Thoracic aorta (tissue), 2 donors: Measurements from ENCODE around the gene ATRNL1. TPM values are rescaled to one million over a fixed set of nuclear protein-coding genes. Genes with fewer than 3 reads are reported as not detected.
A peak's percentile ranks its signal among the peaks of the same experiment; 100 is the strongest.

Experiments used
- ATAC-seq: fragments of 150-250 bp; one replicate; pipeline ENCODE4 v1.8.0; 2017; ENCODE audit warnings: low read depth; ENCODE audit not compliant: insufficient number of reproducible peaks, low FRiP score
- DNase-seq: peaks from one replicate; pipeline ENCODE4 v3.0.0-alpha.2; 2020; ENCODE audit warnings: low spot score
- H3K27ac ChIP-seq, 2 donors: fragments of 200-600 bp; sonication (generic); 1 replicate in 1 of 2; 2 replicates in 1 of 2; pipeline ENCODE4 v1.5.1; 2016; ENCODE audit warnings: mild to moderate bottlenecking in 2 of 2, moderate library complexity in 2 of 2
- H3K27me3 ChIP-seq: fragments of 200-600 bp; sonication (generic); replicated peaks from 2 replicates; pipeline ENCODE4 v1.6.0; 2016; ENCODE audit warnings: mild to moderate bottlenecking; ENCODE audit not compliant: insufficient read depth
- H3K36me3 ChIP-seq: fragments of 200-600 bp; sonication (generic); one replicate; pipeline ENCODE4 v1.5.1; 2016
- H3K4me1 ChIP-seq, 2 donors: fragments of 200-600 bp; sonication (generic); 1 replicate in 1 of 2; 2 replicates in 1 of 2; pipeline versions ENCODE4 v1.5.1 to v1.6.0; 2016; ENCODE audit warnings: low read depth in 2 of 2, mild to moderate bottlenecking in 1 of 2; ENCODE audit not compliant: control insufficient read depth in 1 of 2
- H3K4me3 ChIP-seq: fragments of 200-600 bp; sonication (generic); 2 replicates; pipeline ENCODE4 v1.5.1; 2016; ENCODE audit warnings: mild to moderate bottlenecking
- H3K9me3 ChIP-seq: fragments of 200-600 bp; sonication (generic); 2 replicates; pipeline ENCODE4 v1.5.1; 2016
- total RNA-seq, 2 donors: library from RNA; depleted of rRNA; stranded (reverse); fragments of >200 nt; gene quantifications; one replicate each; pipeline versions ENCODE4 v1.1.0 to v1.2.3, GENCODE V29; 2016
- TF ChIP-seq, protein P1 (sequence below): fragments of 200-600 bp; sonication (generic); IDR thresholded peaks from one replicate; pipeline ENCODE4 v1.5.1; 2019; ENCODE audit warnings: antibody characterized with exemption

The ATRNL1 gene, protein sequence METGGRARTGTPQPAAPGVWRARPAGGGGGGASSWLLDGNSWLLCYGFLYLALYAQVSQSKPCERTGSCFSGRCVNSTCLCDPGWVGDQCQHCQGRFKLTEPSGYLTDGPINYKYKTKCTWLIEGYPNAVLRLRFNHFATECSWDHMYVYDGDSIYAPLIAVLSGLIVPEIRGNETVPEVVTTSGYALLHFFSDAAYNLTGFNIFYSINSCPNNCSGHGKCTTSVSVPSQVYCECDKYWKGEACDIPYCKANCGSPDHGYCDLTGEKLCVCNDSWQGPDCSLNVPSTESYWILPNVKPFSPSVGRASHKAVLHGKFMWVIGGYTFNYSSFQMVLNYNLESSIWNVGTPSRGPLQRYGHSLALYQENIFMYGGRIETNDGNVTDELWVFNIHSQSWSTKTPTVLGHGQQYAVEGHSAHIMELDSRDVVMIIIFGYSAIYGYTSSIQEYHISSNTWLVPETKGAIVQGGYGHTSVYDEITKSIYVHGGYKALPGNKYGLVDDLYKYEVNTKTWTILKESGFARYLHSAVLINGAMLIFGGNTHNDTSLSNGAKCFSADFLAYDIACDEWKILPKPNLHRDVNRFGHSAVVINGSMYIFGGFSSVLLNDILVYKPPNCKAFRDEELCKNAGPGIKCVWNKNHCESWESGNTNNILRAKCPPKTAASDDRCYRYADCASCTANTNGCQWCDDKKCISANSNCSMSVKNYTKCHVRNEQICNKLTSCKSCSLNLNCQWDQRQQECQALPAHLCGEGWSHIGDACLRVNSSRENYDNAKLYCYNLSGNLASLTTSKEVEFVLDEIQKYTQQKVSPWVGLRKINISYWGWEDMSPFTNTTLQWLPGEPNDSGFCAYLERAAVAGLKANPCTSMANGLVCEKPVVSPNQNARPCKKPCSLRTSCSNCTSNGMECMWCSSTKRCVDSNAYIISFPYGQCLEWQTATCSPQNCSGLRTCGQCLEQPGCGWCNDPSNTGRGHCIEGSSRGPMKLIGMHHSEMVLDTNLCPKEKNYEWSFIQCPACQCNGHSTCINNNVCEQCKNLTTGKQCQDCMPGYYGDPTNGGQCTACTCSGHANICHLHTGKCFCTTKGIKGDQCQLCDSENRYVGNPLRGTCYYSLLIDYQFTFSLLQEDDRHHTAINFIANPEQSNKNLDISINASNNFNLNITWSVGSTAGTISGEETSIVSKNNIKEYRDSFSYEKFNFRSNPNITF (N-terminal part only)
- total RNA-seq: 10 to 100 TPM; 24.6 to 57.4 TPM

DNA sequence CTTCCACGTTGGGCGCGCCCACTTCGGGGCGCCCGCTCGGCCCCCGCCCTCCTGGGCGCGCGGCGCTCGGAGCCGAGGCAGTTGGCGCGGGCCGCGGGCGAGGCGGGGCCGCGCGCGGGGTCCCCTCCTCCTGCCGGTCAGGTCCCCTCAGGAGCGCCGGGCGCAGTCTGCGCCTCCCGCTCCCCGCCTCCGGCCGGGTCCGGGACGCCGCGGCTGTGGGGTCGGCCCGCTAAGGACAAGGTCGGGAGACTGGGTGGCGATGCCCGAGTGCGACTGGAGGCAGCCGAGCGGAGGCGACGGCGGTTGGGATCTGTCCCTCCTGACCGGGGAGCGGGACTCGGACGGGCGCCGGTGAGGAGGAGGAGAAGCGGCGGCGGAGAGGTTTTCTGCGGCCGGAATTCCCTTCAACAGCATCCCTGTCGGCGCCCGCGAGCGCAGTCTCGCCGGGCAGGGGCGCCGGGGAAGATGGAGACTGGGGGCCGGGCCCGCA is at the start of gene ATRNL1:
ATRNL1 (plus strand) TSS at position 80 of the 490 bp plus-strand sequence; CDS start at position 466, 386 bp downstream.
- Histone ChIP-seq H3K36me3 (no peaks in the 10 kb centered on the region), H3K9me3 (no peaks in the 10 kb centered on the region), H3K4me3 (peak within 1 kb of the TSS; percentile 82), H3K27me3 (no peaks in the 10 kb centered on the region), H3K4me1 (peaks cover 0 to 19% of the 10 kb centered on the region in 2 donors), H3K27ac (peak within 1 kb of the TSS; percentile 77 to 84)
- TF ChIP-seq, protein P1, sequence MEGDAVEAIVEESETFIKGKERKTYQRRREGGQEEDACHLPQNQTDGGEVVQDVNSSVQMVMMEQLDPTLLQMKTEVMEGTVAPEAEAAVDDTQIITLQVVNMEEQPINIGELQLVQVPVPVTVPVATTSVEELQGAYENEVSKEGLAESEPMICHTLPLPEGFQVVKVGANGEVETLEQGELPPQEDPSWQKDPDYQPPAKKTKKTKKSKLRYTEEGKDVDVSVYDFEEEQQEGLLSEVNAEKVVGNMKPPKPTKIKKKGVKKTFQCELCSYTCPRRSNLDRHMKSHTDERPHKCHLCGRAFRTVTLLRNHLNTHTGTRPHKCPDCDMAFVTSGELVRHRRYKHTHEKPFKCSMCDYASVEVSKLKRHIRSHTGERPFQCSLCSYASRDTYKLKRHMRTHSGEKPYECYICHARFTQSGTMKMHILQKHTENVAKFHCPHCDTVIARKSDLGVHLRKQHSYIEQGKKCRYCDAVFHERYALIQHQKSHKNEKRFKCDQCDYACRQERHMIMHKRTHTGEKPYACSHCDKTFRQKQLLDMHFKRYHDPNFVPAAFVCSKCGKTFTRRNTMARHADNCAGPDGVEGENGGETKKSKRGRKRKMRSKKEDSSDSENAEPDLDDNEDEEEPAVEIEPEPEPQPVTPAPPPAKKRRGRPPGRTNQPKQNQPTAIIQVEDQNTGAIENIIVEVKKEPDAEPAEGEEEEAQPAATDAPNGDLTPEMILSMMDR: no peak
- DNase-seq (no peak), ATAC-seq (peak; percentile 62)

DNA sequence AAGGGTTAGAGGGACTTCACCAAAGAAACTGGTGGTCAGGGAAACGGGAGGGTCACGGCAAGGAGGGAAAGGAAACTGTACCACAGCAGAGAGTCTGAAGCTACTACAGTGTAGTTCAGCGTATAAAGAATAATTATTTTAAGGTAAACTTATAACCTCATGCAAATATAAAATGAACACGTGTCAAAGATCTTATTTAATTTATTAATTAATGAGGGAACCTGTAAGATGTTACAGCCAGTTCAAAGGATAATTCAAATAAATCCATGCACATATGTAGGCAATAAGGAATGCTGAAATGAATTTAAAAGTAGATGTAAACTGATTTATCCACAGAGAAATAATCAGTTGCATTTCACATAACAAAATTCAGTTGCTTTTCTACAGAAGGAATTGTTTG is 49.4 kb upstream of the ATRNL1 start:
- no peak for DNase-seq
- Histone ChIP-seq H3K9me3 (no peaks in the 10 kb centered on the region), H3K36me3 (no peaks in the 10 kb centered on the region), H3K4me3 (no peak overlapping the region), H3K4me1 (peaks cover 4 to 14% of the 10 kb centered on the region in 2 donors), H3K27ac (no peak overlapping the region), H3K27me3 (no peaks in the 10 kb centered on the region)
- ATAC-seq: no peak
- TF ChIP-seq, protein P1: no peak

DNA sequence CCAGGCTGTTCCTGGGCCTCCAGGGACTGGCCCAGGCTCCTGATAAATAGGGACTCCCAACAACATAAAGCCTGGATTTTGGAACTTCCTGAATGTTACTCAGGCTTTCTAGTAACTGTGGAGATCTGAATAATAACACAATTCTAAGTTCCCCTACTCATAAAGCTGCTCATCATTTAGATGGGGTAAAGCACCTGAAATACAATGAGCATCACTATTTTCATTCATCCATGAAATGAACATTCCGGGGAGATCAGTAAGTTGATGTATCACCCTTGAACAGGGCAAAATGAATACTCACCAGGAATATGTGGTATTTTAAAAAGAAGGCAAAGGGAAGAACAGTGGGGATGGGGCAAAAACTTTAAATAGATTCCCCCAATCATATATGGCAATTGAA is 48.3 kb upstream of the ATRNL1 start:
- H3K9me3 ChIP-seq: no peaks in the 10 kb centered on the region
- DNase-seq: no peak
- H3K27ac ChIP-seq: no peak overlapping the region
- TF ChIP-seq, protein P1: no peak
- H3K36me3 ChIP-seq: no peaks in the 10 kb centered on the region
- H3K4me1 ChIP-seq: peaks cover under 1 to 7% of the 10 kb centered on the region in 2 donors
- ATAC-seq: no peak
- H3K27me3 ChIP-seq: no peaks in the 10 kb centered on the region
- H3K4me3 ChIP-seq: no peak overlapping the region

DNA sequence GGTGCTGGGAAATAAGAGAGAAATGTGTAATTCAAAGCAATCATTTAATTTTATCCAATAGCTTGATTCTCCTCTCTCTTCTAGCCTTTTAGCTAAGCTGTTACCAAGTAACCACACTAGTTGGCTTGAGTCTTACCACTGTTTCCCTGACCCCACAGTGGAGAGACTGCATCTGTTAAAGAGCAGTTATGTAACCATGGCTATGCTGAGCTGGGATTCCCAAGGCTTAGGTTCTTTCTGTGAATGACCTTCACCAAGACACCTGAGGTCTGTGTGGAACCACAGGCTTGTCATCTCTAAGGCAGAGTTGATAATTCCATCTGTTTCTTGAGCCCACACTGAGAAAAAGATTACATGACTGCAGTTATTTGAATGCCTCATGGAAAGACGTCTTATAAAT is 47.7 kb upstream of the ATRNL1 start:
- ATAC-seq: no peak
- no peak overlapping the region for H3K4me3 ChIP-seq
- no peaks in the 10 kb centered on the region for H3K9me3 ChIP-seq
- H3K36me3 ChIP-seq: no peaks in the 10 kb centered on the region
- H3K27me3 ChIP-seq: no peaks in the 10 kb centered on the region
- H3K27ac ChIP-seq: no peak overlapping the region
- TF ChIP-seq, protein P1: no peak
- no peak for DNase-seq
- peaks cover 1 to 3% of the 10 kb centered on the region in 2 donors for H3K4me1 ChIP-seq
